Hepatocyte (in vitro differentiated cells): Measurements from ENCODE around the gene SLC35E1. TPM values are rescaled to one million over a fixed set of nuclear protein-coding genes. Genes with fewer than 3 reads are reported as not detected.

ENCODE experiments used
- DNase-seq: peaks from one replicate; pipeline ENCODE4 v3.0.0-alpha.2; 2016; ENCODE audit warnings: low spot score
- H2AFZ ChIP-seq: fragments of 200-600 bp; sonication (generic); 2 replicates; pipeline ENCODE4 v1.6.0; 2016; ENCODE audit warnings: antibody characterized with exemption, mild to moderate bottlenecking
- H3K27ac ChIP-seq: fragments of 200-600 bp; sonication (generic); 2 replicates; pipeline ENCODE4 v1.5.1; 2016; ENCODE audit warnings: mild to moderate bottlenecking
- H3K27me3 ChIP-seq: fragments of 200-600 bp; sonication (generic); 2 replicates; pipeline ENCODE4 v1.6.1; 2016
- H3K36me3 ChIP-seq: fragments of 200-600 bp; sonication (generic); replicated peaks from 2 replicates; pipeline ENCODE4 v1.5.1; 2016; ENCODE audit warnings: low read depth; ENCODE audit not compliant: insufficient read depth
- H3K4me1 ChIP-seq: fragments of 200-600 bp; sonication (generic); 2 replicates; pipeline ENCODE4 v1.5.1; 2016; ENCODE audit warnings: mild to moderate bottlenecking, moderate library complexity; ENCODE audit not compliant: insufficient read depth
- H3K4me2 ChIP-seq: fragments of 200-600 bp; sonication (generic); 2 replicates; pipeline ENCODE4 v1.6.0; 2016
- H3K4me3 ChIP-seq: fragments of 200-600 bp; sonication (generic); 2 replicates; pipeline ENCODE4 v1.5.1; 2016; ENCODE audit warnings: mild to moderate bottlenecking
- H3K79me2 ChIP-seq: fragments of 200-600 bp; sonication (generic); 2 replicates; pipeline ENCODE4 v1.6.0; 2017; ENCODE audit warnings: mild to moderate bottlenecking
- H3K9me2 ChIP-seq: fragments of 200-600 bp; sonication (generic); replicated peaks from 2 replicates; pipeline ENCODE4 v1.6.0; 2017; ENCODE audit warnings: mild to moderate bottlenecking; ENCODE audit not compliant: insufficient read depth
- H3K9me3 ChIP-seq: fragments of 200-600 bp; sonication (generic); 2 replicates; pipeline ENCODE4 v1.5.1; 2016; ENCODE audit warnings: low read depth, mild to moderate bottlenecking
- H4K20me1 ChIP-seq: fragments of 200-600 bp; sonication (generic); 2 replicates; pipeline ENCODE4 v1.6.0; 2016; ENCODE audit warnings: mild to moderate bottlenecking; ENCODE audit not compliant: insufficient read depth, poor library complexity, severe bottlenecking
- CTCF ChIP-seq: fragments of 200-600 bp; sonication (generic); IDR thresholded peaks from 2 replicates; pipeline ENCODE4 v1.5.1; 2016; ENCODE audit warnings: antibody characterized with exemption, mild to moderate bottlenecking; ENCODE audit not compliant: poor library complexity
- EZH2 ChIP-seq: fragments of 200-600 bp; sonication (generic); IDR thresholded peaks from 2 replicates; pipeline ENCODE4 v1.6.1; 2016; ENCODE audit warnings: antibody characterized with exemption, mild to moderate bottlenecking, borderline replicate concordance
- EZH2phosphoT487 ChIP-seq: fragments of 200-600 bp; sonication (generic); IDR thresholded peaks from one replicate; pipeline ENCODE4 v1.6.1; 2018; ENCODE audit warnings: antibody characterized with exemption, mild to moderate bottlenecking, low read depth, moderate library complexity; ENCODE audit not compliant: unreplicated experiment, severe bottlenecking
- WGBS: methylation state at CpG from one replicate; pipeline ENCODE4 v1.1.6; 2016; ENCODE audit warnings: low lambda C conversion rate; ENCODE audit errors: missing lambda C conversion rate; 5-methylcytosine and 5-hydroxymethylcytosine counted together
- polyA plus RNA-seq: library from polyadenylated mRNA; unstranded; fragments of >200 nt; fragmentation: Nextera tagmentation; extraction: Ambion mirVana; gene quantifications from 2 replicates; pipeline ENCODE4 v1.2.1, GENCODE V29; 2016
- total RNA-seq: library from RNA; depleted of rRNA; stranded (reverse); fragments of >200 nt; gene quantifications from 2 replicates; pipeline ENCODE4 v1.2.3, GENCODE V29; 2014

SLC35E1 gene
- total and polyA plus RNA-seq, 2 experiments from 2014 or later, result 32.0 to 33.3 TPM

GRCh38 chr19:16571822-16572331 is 338 bp downstream of the SLC35E1 start:
- Histone ChIP-seq H3K27ac (peak overlapping the region; percentile 91), H4K20me1 (peaks cover 33% of the 10 kb centered on the region), H3K9me3 (no peaks in the 10 kb centered on the region), H3K4me3 (peak overlapping the region; percentile 93), H3K27me3 (no peaks in the 10 kb centered on the region), H2AFZ (peak overlapping the region; percentile 69), H3K4me1 (peaks cover 22% of the 10 kb centered on the region), H3K4me2 (peak overlapping the region; percentile 97), H3K79me2 (peaks cover 81% of the 10 kb centered on the region), H3K36me3 (no peaks in the 10 kb centered on the region), H3K9me2 (no peaks in the 10 kb centered on the region)
- TF ChIP-seq EZH2phosphoT487 (no peak), CTCF (no peak), EZH2 (no peak)
- peak; percentile 55 for DNase-seq
- 1% methylated on average over 61 of the region's 75 CpGs for WGBS

GRCh38 chr19:16571283-16571682 is 932 bp downstream of the SLC35E1 start:
- no peaks in the 10 kb centered on the region for H3K27me3 ChIP-seq
- peaks cover 22% of the 10 kb centered on the region for H3K4me1 ChIP-seq
- no peaks in the 10 kb centered on the region for H3K9me3 ChIP-seq
- peaks cover 27% of the 10 kb centered on the region for H4K20me1 ChIP-seq
- H3K4me2 ChIP-seq, result peak overlapping the region; percentile 97
- H2AFZ ChIP-seq, result no peak overlapping the region
- no peak for DNase-seq
- no peaks in the 10 kb centered on the region for H3K36me3 ChIP-seq
- H3K27ac ChIP-seq, result peak overlapping the region; percentile 91
- 43% methylated on average over 6 of the region's 6 CpGs for WGBS
- H3K9me2 ChIP-seq, result no peaks in the 10 kb centered on the region
- no peak for TF ChIP-seq EZH2phosphoT487
- TF ChIP-seq CTCF, result no peak
- TF ChIP-seq EZH2, result no peak
- H3K79me2 ChIP-seq, result peaks cover 78% of the 10 kb centered on the region
- H3K4me3 ChIP-seq, result peak overlapping the region; percentile 93

GRCh38 chr19:16569609-16570320 is 2.5 kb downstream of the SLC35E1 start:
- peaks cover 22% of the 10 kb centered on the region for H3K4me1 ChIP-seq
- H3K79me2 ChIP-seq, result peaks cover 63% of the 10 kb centered on the region

More at GRCh38 chr19:16569609-16570320, 2.5 kb downstream of the SLC35E1 start:
- H3K9me3 ChIP-seq, result no peaks in the 10 kb centered on the region
- H4K20me1 ChIP-seq, result peaks cover 12% of the 10 kb centered on the region
- 93% methylated on average over 17 of the region's 17 CpGs for WGBS
- H3K27me3 ChIP-seq, result no peaks in the 10 kb centered on the region
- H2AFZ ChIP-seq, result no peak overlapping the region
- no peaks in the 10 kb centered on the region for H3K36me3 ChIP-seq
- no peaks in the 10 kb centered on the region for H3K9me2 ChIP-seq
- no peak for TF ChIP-seq EZH2
- no peak for TF ChIP-seq CTCF
- no peak for TF ChIP-seq EZH2phosphoT487
- H3K4me2 ChIP-seq, result no peak overlapping the region
- H3K27ac ChIP-seq, result peak overlapping the region; percentile 68
- DNase-seq, result no peak
- H3K4me3 ChIP-seq, result no peak overlapping the region
